H1 (cell line): ENCODE measurements around the gene TFAP2A. TPM values are rescaled to one million over a fixed set of nuclear protein-coding genes. Genes with fewer than 3 reads are reported as not detected.

ENCODE experiments used
- CTCF ChIA-PET: fragments of 300-600 bp; sonication (Branson Sonifier 250); formaldehyde crosslinking; loops from one replicate; lab custom pipeline; 2021; ENCODE audit not compliant: partially characterized antibody; lab: Charles Lee
- POLR2A ChIA-PET: fragments of 300-600 bp; sonication (Branson Sonifier 250); formaldehyde crosslinking; loops from one replicate; lab custom pipeline; 2021; ENCODE audit warnings: inconsistent platforms; ENCODE audit not compliant: partially characterized antibody; lab: Charles Lee
- DNase-seq, 2 experiments: peaks; one replicate each; pipeline versions ENCODE4 v3.0.0 to v3.0.0-alpha.2; 2010 to 2022; ENCODE audit warnings: low spot score in 2 of 2, low read depth in 1 of 2, mixed read lengths in 1 of 2
- FAIRE-seq: peaks from 2 replicates; lab custom pipeline; 2011; peaks lifted over from hg19 to GRCh38; lab: Jason Lieb, UNC
- H2AFZ ChIP-seq: 2 replicates; pipeline ENCODE4 v1.8.1; 2012; ENCODE audit warnings: low read length, inconsistent platforms
- H2AK5ac ChIP-seq: 2 replicates; pipeline ENCODE4 v1.6.1; 2013; ENCODE audit warnings: low read depth, low read length
- H2BK120ac ChIP-seq: replicated peaks from 2 replicates; pipeline ENCODE3; 2013; ENCODE audit warnings: low read depth, low read length, inconsistent platforms
- H2BK12ac ChIP-seq: 2 replicates; pipeline ENCODE4 v1.6.1; 2013; ENCODE audit warnings: low read depth, low read length
- H2BK15ac ChIP-seq: 2 replicates; pipeline ENCODE4 v1.6.1; 2013; ENCODE audit warnings: low read length
- H2BK20ac ChIP-seq: 2 replicates; pipeline ENCODE4 v1.6.1; 2013; ENCODE audit warnings: low read length
- H2BK5ac ChIP-seq: 2 replicates; pipeline ENCODE4 v1.6.1; 2013; ENCODE audit warnings: low read depth, low read length
- H3K14ac ChIP-seq: 2 replicates; pipeline ENCODE4 v1.6.1; 2013; ENCODE audit warnings: inconsistent platforms; ENCODE audit not compliant: insufficient read length
- H3K18ac ChIP-seq: 2 replicates; pipeline ENCODE4 v1.6.1; 2013; ENCODE audit warnings: low read length; ENCODE audit errors: extremely low read depth
- H3K23ac ChIP-seq: 2 replicates; pipeline ENCODE4 v1.6.1; 2013; ENCODE audit warnings: inconsistent platforms; ENCODE audit not compliant: insufficient read length
- H3K23me2 ChIP-seq: 2 replicates; pipeline ENCODE4 v1.6.1; 2013; ENCODE audit warnings: low read depth, low read length
- H3K27ac ChIP-seq: 2 replicates; pipeline ENCODE4 v1.6.1; 2011; ENCODE audit warnings: low read depth, low read length, inconsistent platforms
- H3K27me3 ChIP-seq, 4 experiments: replicated peaks in 1 of 4; 1 replicate in 1 of 4; 2 replicates in 3 of 4; pipeline versions ENCODE4 v1.6.1 to v1.8.1; 2011 to 2013; ENCODE audit warnings: low read length in 3 of 4, mild to moderate bottlenecking in 3 of 4, inconsistent platforms in 2 of 4, mixed read lengths in 2 of 4, moderate library complexity in 1 of 4; ENCODE audit not compliant: control insufficient read depth in 3 of 4, insufficient read depth in 3 of 4; ENCODE audit errors: extremely low read depth in 1 of 4
- H3K36me3 ChIP-seq, 4 experiments: 2 replicates each; pipeline versions ENCODE4 v1.6.1 to v1.8.1; 2011 to 2013; ENCODE audit warnings: mild to moderate bottlenecking in 4 of 4, low read length in 3 of 4, moderate library complexity in 2 of 4, control low read depth in 1 of 4, inconsistent platforms in 1 of 4; ENCODE audit not compliant: insufficient read depth in 4 of 4, control insufficient read depth in 2 of 4
- H3K4ac ChIP-seq: replicated peaks from 2 replicates; pipeline ENCODE3; 2013; ENCODE audit warnings: low read length, low read depth, mixed read lengths, inconsistent platforms; ENCODE audit not compliant: insufficient read length
- H3K4me1 ChIP-seq, 4 experiments: replicated peaks in 1 of 4; 1 replicate in 1 of 4; 2 replicates in 3 of 4; pipeline versions ENCODE4 v1.6.1 to v1.8.1; 2011 to 2013; ENCODE audit warnings: low read length in 3 of 4, inconsistent platforms in 2 of 4, mixed read lengths in 1 of 4; ENCODE audit not compliant: insufficient read depth in 4 of 4, control insufficient read depth in 3 of 4
- H3K4me2 ChIP-seq, 2 experiments: 2 replicates each; pipeline versions ENCODE4 v1.6.1 to v1.8.1; 2011 to 2013; ENCODE audit warnings: low read depth in 2 of 2, low read length in 2 of 2, control low read depth in 1 of 2, inconsistent platforms in 1 of 2, mild to moderate bottlenecking in 1 of 2; ENCODE audit not compliant: insufficient read depth in 1 of 2
- H3K4me3 ChIP-seq, 4 experiments: fragments of 200-600, 300-600 bp in 1 of 4; sonication (generic), shearing (Covaris generic), sonication (Bioruptor Twin) in 1 of 4; 2 replicates each; pipeline versions ENCODE4 v1.5.1 to v1.8.1; 2011 to 2016; ENCODE audit warnings: low read length in 4 of 4, low read depth in 3 of 4, control low read depth in 2 of 4, inconsistent platforms in 2 of 4, mild to moderate bottlenecking in 2 of 4, mixed read lengths in 1 of 4, moderate library complexity in 1 of 4; ENCODE audit not compliant: insufficient read depth in 2 of 4; ENCODE audit errors: extremely low read depth in 1 of 4
- H3K56ac ChIP-seq: replicated peaks from 2 replicates; pipeline ENCODE3; 2013; ENCODE audit warnings: low read depth, mild to moderate bottlenecking, mixed read lengths, low read length, inconsistent platforms; ENCODE audit not compliant: insufficient read length
- H3K79me1 ChIP-seq: 2 replicates; pipeline ENCODE4 v1.6.1; 2013; ENCODE audit warnings: low read depth, low read length, control low read depth
- H3K79me2 ChIP-seq, 2 experiments: 2 replicates each; pipeline versions ENCODE4 v1.6.1 to v1.8.1; 2012 to 2013; ENCODE audit warnings: low read length in 2 of 2, mild to moderate bottlenecking in 2 of 2, inconsistent platforms in 1 of 2; ENCODE audit not compliant: insufficient read depth in 2 of 2, control insufficient read depth in 1 of 2
- H3K9ac ChIP-seq, 4 experiments: replicated peaks in 1 of 4; 1 replicate in 1 of 4; 2 replicates in 3 of 4; pipeline versions ENCODE4 v1.6.1 to v1.8.1; 2011 to 2013; ENCODE audit warnings: low read depth in 3 of 4, low read length in 3 of 4, control low read depth in 2 of 4, mild to moderate bottlenecking in 2 of 4, moderate library complexity in 2 of 4, inconsistent platforms in 1 of 4; ENCODE audit errors: extremely low read depth in 1 of 4
- H3K9me3 ChIP-seq, 2 experiments: 2 replicates each; pipeline versions ENCODE4 v1.6.1 to v1.8.1; 2012 to 2013; ENCODE audit warnings: mild to moderate bottlenecking in 2 of 2, moderate library complexity in 2 of 2, control low read depth in 1 of 2, inconsistent platforms in 1 of 2, low read depth in 1 of 2, low read length in 1 of 2, mixed read lengths in 1 of 2; ENCODE audit not compliant: insufficient read depth in 2 of 2
- H4K20me1 ChIP-seq, 2 experiments: replicated peaks in 1 of 2; 2 replicates each; pipeline versions ENCODE3 to v1.8.1; 2011 to 2013; ENCODE audit warnings: inconsistent platforms in 2 of 2, low read length in 2 of 2, mild to moderate bottlenecking in 1 of 2; ENCODE audit not compliant: insufficient read depth in 2 of 2, control insufficient read depth in 1 of 2
- H4K5ac ChIP-seq: 2 replicates; pipeline ENCODE4 v1.6.1; 2013; ENCODE audit warnings: low read length, low read depth, mixed read lengths, inconsistent platforms; ENCODE audit not compliant: insufficient read length
- H4K8ac ChIP-seq: 2 replicates; pipeline ENCODE4 v1.8.0; 2013; ENCODE audit warnings: mild to moderate bottlenecking, moderate library complexity, low read length, inconsistent platforms; ENCODE audit not compliant: insufficient read depth; ENCODE audit errors: extremely low read depth
- H4K91ac ChIP-seq: replicated peaks from 2 replicates; pipeline ENCODE3; 2013; ENCODE audit warnings: low read length, mixed read lengths, inconsistent platforms; ENCODE audit not compliant: insufficient read length
- EP300 ChIP-seq, 2 experiments: IDR thresholded peaks; 1 replicate in 1 of 2; 2 replicates in 1 of 2; pipeline ENCODE4 v1.6.1; 2011 to 2012; ENCODE audit warnings: low read depth in 2 of 2, low read length in 2 of 2, mild to moderate bottlenecking in 2 of 2, borderline replicate concordance in 1 of 2, inconsistent platforms in 1 of 2, moderate library complexity in 1 of 2
- RNF2 ChIP-seq: fragments of 200-900, 300-1000 bp; sonication (generic); IDR thresholded peaks from 2 replicates; pipeline ENCODE4 v1.7.1; 2016; ENCODE audit warnings: borderline replicate concordance, low read depth, mild to moderate bottlenecking, antibody characterized with exemption, low read length; ENCODE audit not compliant: poor library complexity, severe bottlenecking; ENCODE audit errors: missing control alignments
- TAF1 ChIP-seq: IDR thresholded peaks from 2 replicates; pipeline ENCODE4 v1.6.1; 2011; ENCODE audit warnings: mild to moderate bottlenecking, low read depth, low read length
- WGBS, 2 experiments: shearing (Covaris generic) in 1 of 2; methylation state at CpG; one replicate each; pipeline versions ENCODE4 v1.1.6 to v1.1.7; 2013 to 2015; ENCODE audit warnings: low lambda C conversion rate in 2 of 2, mixed read lengths in 2 of 2, inconsistent platforms in 1 of 2, low coverage in 1 of 2, missing lambda C conversion rate in 1 of 2; ENCODE audit not compliant: insufficient replicate concordance in 2 of 2, insufficient coverage in 1 of 2, insufficient read length in 1 of 2; ENCODE audit errors: extremely low coverage in 1 of 2, missing lambda C conversion rate in 1 of 2; 5-methylcytosine and 5-hydroxymethylcytosine counted together
- polyA plus RNA-seq, 7 experiments: library from polyadenylated mRNA; depleted of rRNA in 3 of 7; stranded (reverse) in 5 of 7; unstranded in 2 of 7; fragments of >200 nt in 5 of 7; fragments of 200-250 nt in 2 of 7; gene quantifications; 1 replicate in 5 of 7; 2 replicates in 1 of 7; 4 replicates in 1 of 7; pipeline versions ENCODE4 v1.2.1 to v1.2.3, GENCODE V29; 2011 to 2013; ENCODE audit warnings: missing spikeins in 2 of 7, mixed read lengths in 2 of 7
- total RNA-seq: library from RNA; stranded (reverse); fragmentation: NEBNext Ultra II Directional; extraction: Animal tissue kit (Norgen Biotek cat#: 25700); gene quantifications from 2 replicates; pipeline ENCODE4 v1.2.1, GENCODE V29; 2021

TFAP2A gene
- total and polyA plus RNA-seq, 2 of the 8 experiments (the other 6 are each of a cell fraction or from before 2014, with no cell fraction given) = 0.23 TPM; not detected in 1

- no peak overlapping the region for H2AFZ ChIP-seq
- H2BK120ac ChIP-seq = no peak overlapping the region
- H3K4me1 ChIP-seq = peaks cover 9 to 28% (median 17%) of the 10 kb centered on the region in 4 experiments
- CTCF ChIA-PET = interaction anchor here (0.5 to 21.9 kb wide), 6 partner anchors 9 to 1157 kb away, joined by 3 to 365 read pairs (median 3); no protein-coding TSS in a partner anchor
- H2BK20ac ChIP-seq = peak overlapping the region; percentile 68; the same call in 1 of the 2 replicates
- no peak for FAIRE-seq
- H3K4me2 ChIP-seq = peak overlapping the region; percentile 21 to 44; a peak in 2 of 4 replicates
- no peak overlapping the region; the same call in 1 of the 2 replicates for H3K18ac ChIP-seq
- no peaks in the 10 kb centered on the region for H3K79me1 ChIP-seq
- WGBS, 2 experiments = 4% methylated on average over 27 of the region's 30 CpGs; no CpG with 5 or more reads in 1 of the 2 experiments
- no peak overlapping the region for H3K23ac ChIP-seq
- H3K23me2 ChIP-seq = peaks cover 10% of the 10 kb centered on the region; the same call in 1 of the 2 replicates
- H2AK5ac ChIP-seq = no peak overlapping the region
- H3K79me2 ChIP-seq = no peaks in the 10 kb centered on the region
- no peak overlapping the region; the same call in 1 of the 2 replicates for H2BK15ac ChIP-seq
- H2BK12ac ChIP-seq = peak overlapping the region; percentile 96; the same call in 1 of the 2 replicates
- DNase-seq = no peak
- peak overlapping the region; percentile 22; the same call in 1 of the 2 replicates for H2BK5ac ChIP-seq
- no peak overlapping the region; a peak in 1 of 8 replicates for H3K4me3 ChIP-seq
- no peak overlapping the region for H3K4ac ChIP-seq
- H3K14ac ChIP-seq = no peak overlapping the region
- H4K20me1 ChIP-seq = peaks cover 5 to 8% of the 10 kb centered on the region in 2 experiments
- POLR2A ChIA-PET = interaction anchor here (0.8 to 2.5 kb wide), 4 partner anchors 10 to 19 kb away, joined by 3 to 9 read pairs (median 4); no protein-coding TSS in a partner anchor
- no peak overlapping the region for H4K5ac ChIP-seq
- no peak overlapping the region for H3K9ac ChIP-seq
- no peak overlapping the region; the same call in 1 of the 2 replicates for H4K8ac ChIP-seq
- no peak overlapping the region for H3K27ac ChIP-seq
- no peaks in the 10 kb centered on the region; a peak in 1 of 8 replicates for H3K36me3 ChIP-seq
- H4K91ac ChIP-seq = no peak overlapping the region
- H3K9me3 ChIP-seq = no peaks in the 10 kb centered on the region; a peak in 1 of 4 replicates
- no peak overlapping the region for H3K56ac ChIP-seq
- H3K27me3 ChIP-seq = peaks cover 67 to 98% (median 88%) of the 10 kb centered on the region in 4 experiments
- TF ChIP-seq RNF2 (peak; percentile 100), TAF1 (no peak), EP300 (IDR thresholded peaks at IDR 0.05; ENCODE audit: borderline replicate concordance in 1 of 2, low read depth in 2 of 2, low read length in 2 of 2) (no peak)
Observed at GRCh38 chr6:10409731-10410206, 5.1 kb downstream of the TFAP2A start.
